Measurements from ENCODE around the gene SLC35F3. TPM values are rescaled to one million over a fixed set of nuclear protein-coding genes. Genes with fewer than 3 reads are reported as not detected.

The SLC35F3 gene
- total RNA-seq, 1 donor = not detected

DNA sequence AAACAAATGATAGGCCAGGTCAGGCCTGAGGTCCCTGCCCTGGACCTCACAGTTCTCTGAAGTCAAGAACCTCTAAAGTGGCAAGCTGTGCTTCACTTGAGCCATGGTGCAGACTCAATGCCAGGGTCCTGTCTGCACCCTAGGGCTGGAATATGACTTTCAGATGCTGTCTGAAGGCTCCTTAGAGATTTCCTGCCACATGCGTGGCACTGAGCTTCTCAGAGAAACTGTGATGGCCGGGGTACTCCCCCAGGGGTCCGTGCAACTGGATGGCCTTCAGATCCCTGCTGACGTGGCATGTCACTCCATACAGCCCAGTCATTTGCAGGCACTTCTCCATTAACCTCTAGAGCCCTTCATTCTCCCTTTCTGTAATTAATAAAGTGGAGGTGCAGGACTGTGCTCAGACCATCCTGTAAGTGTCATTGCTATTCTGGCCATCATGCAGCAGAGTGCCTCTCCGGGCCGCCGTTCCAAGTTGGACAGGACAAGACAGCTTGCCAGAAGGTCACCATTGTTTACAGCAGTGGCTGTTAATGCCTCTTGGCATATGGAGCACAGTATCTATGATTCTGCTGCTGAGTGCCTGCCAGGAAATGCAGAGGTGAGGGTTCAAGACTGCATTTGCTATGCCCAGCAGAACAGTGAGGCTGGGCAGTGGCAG is 263.7 kb downstream of the SLC35F3 start:
- H2AFZ ChIP-seq (ENCODE audit: low read length) = no peak overlapping the region
- H3K4me3 ChIP-seq (ENCODE audit: insufficient read depth, low read length) = no peak overlapping the region
- H3K36me3 ChIP-seq (ENCODE audit: insufficient read depth, low read length) = no peaks in the 10 kb centered on the region
- no peak for DNase-seq (ENCODE audit: insufficient read length, low spot score, missing footprints)
- no peak overlapping the region for H3K27ac ChIP-seq (ENCODE audit: low read depth, low read length)
- no peaks in the 10 kb centered on the region for H3K9me3 ChIP-seq (ENCODE audit: low read depth, low read length)
- H3K4me2 ChIP-seq (ENCODE audit: insufficient read depth, low read length) = no peak overlapping the region
- TF ChIP-seq, protein P1, sequence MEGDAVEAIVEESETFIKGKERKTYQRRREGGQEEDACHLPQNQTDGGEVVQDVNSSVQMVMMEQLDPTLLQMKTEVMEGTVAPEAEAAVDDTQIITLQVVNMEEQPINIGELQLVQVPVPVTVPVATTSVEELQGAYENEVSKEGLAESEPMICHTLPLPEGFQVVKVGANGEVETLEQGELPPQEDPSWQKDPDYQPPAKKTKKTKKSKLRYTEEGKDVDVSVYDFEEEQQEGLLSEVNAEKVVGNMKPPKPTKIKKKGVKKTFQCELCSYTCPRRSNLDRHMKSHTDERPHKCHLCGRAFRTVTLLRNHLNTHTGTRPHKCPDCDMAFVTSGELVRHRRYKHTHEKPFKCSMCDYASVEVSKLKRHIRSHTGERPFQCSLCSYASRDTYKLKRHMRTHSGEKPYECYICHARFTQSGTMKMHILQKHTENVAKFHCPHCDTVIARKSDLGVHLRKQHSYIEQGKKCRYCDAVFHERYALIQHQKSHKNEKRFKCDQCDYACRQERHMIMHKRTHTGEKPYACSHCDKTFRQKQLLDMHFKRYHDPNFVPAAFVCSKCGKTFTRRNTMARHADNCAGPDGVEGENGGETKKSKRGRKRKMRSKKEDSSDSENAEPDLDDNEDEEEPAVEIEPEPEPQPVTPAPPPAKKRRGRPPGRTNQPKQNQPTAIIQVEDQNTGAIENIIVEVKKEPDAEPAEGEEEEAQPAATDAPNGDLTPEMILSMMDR (IDR thresholded peaks at IDR 0.05; ENCODE audit: extremely low read depth, low read depth, low read length) = no peak
- H3K79me2 ChIP-seq (ENCODE audit: insufficient read depth, low read length) = no peaks in the 10 kb centered on the region
- no peaks in the 10 kb centered on the region for H4K20me1 ChIP-seq (ENCODE audit: insufficient read depth, low read length)
- H3K27me3 ChIP-seq (ENCODE audit: insufficient read depth, low read length) = no peaks in the 10 kb centered on the region
- H3K4me1 ChIP-seq (ENCODE audit: insufficient read depth, low read length) = no peaks in the 10 kb centered on the region

DNA sequence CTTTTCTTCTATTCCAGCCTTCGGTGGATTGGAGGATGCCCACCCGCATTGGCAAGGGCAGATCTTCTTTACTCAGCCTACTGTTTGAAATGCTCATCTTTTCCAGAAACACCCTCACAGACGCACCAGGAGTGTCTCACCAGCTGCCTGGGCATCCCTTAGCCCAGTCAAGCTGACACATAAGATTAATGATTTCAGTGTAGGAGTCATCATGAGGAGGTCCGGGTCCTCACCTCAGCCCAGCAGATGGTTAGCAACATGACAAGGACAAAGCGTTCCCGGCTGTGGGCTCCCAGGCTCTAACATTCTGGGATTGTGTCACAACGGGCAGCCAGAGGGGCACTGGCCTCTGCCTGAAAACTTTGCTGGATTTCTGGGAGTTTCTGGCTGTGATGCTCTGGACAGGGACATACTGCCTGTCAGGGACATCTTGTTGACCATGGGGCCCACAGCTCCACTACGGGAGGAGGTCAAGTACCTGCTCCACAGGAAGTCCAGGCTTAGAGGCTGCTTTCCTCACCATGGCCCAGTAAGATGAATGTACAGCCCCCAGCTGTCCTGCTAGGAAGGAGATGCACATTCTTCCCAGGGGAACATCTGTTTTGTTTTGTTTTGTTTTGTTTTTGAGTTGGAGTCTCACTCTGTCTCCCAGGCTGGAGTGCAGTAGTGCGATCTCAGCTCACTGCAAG is 264.8 kb downstream of the SLC35F3 start:
- no peaks in the 10 kb centered on the region for H3K9me3 ChIP-seq (ENCODE audit: low read depth, low read length)
- no peaks in the 10 kb centered on the region for H4K20me1 ChIP-seq (ENCODE audit: insufficient read depth, low read length)
- TF ChIP-seq, protein P1 (IDR thresholded peaks at IDR 0.05; ENCODE audit: extremely low read depth, low read depth, low read length) = no peak
- H3K27me3 ChIP-seq (ENCODE audit: insufficient read depth, low read length) = no peaks in the 10 kb centered on the region
- no peak overlapping the region for H3K4me3 ChIP-seq (ENCODE audit: insufficient read depth, low read length)
- DNase-seq (ENCODE audit: insufficient read length, low spot score, missing footprints) = no peak
- H3K36me3 ChIP-seq (ENCODE audit: insufficient read depth, low read length) = no peaks in the 10 kb centered on the region
- H3K4me2 ChIP-seq (ENCODE audit: insufficient read depth, low read length) = no peak overlapping the region
- no peak overlapping the region for H2AFZ ChIP-seq (ENCODE audit: low read length)
- no peak overlapping the region for H3K27ac ChIP-seq (ENCODE audit: low read depth, low read length)
- H3K79me2 ChIP-seq (ENCODE audit: insufficient read depth, low read length) = no peaks in the 10 kb centered on the region
- H3K4me1 ChIP-seq (ENCODE audit: insufficient read depth, low read length) = no peaks in the 10 kb centered on the region

DNA sequence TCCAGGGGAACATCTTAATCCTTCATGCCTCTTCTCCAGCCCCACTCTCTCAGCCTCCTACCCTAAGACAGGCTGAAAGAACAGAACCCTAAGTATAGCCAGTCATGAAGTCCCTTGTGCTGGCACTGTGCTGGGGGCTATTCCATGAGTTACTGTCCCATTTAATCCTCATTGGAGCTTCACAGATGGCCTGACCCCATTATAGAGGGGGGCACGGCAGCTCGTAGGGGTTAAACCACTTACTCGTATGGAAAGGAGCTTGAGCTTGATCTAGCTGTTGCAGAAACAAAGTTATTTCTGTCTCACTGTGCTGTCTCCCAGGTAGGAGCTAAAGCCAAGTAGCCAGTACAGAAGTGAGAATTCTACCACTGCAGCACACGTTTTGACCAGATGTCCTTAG is 265.6 kb downstream of the SLC35F3 start:
- no peaks in the 10 kb centered on the region for H3K36me3 ChIP-seq (ENCODE audit: insufficient read depth, low read length)
- no peaks in the 10 kb centered on the region for H3K79me2 ChIP-seq (ENCODE audit: insufficient read depth, low read length)
- no peak overlapping the region for H3K4me2 ChIP-seq (ENCODE audit: insufficient read depth, low read length)
- no peak overlapping the region for H3K4me3 ChIP-seq (ENCODE audit: insufficient read depth, low read length)
- TF ChIP-seq, protein P1 (IDR thresholded peaks at IDR 0.05; ENCODE audit: extremely low read depth, low read depth, low read length) = no peak
- H2AFZ ChIP-seq (ENCODE audit: low read length) = no peak overlapping the region
- no peaks in the 10 kb centered on the region for H3K27me3 ChIP-seq (ENCODE audit: insufficient read depth, low read length)
- no peaks in the 10 kb centered on the region for H3K9me3 ChIP-seq (ENCODE audit: low read depth, low read length)
- DNase-seq (ENCODE audit: insufficient read length, low spot score, missing footprints) = no peak
- no peaks in the 10 kb centered on the region for H3K4me1 ChIP-seq (ENCODE audit: insufficient read depth, low read length)
- no peak overlapping the region for H3K27ac ChIP-seq (ENCODE audit: low read depth, low read length)
- no peaks in the 10 kb centered on the region for H4K20me1 ChIP-seq (ENCODE audit: insufficient read depth, low read length)

DNA sequence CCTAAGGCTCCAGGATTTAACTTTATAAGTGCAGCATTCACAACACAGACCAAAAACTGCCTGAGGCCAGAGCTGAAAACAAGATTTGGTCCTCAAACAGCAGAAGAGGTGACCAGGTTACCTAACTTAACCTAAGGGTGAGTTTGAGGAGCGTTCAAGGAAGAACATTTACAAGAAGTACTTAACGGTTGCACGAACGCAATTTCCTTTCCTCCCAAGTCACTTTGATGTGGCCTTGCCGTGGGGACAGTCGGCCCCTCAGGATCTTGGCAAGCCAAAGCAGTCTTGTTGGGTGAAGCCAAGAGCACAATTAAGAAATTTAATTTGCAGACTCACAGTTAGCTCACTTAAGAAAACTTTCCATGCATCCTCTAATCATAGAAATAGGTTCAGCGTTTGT is 266.1 kb downstream of the SLC35F3 start:
- Histone ChIP-seq H3K4me3 (ENCODE audit: insufficient read depth, low read length) (no peak overlapping the region), H2AFZ (ENCODE audit: low read length) (no peak overlapping the region), H3K36me3 (ENCODE audit: insufficient read depth, low read length) (no peaks in the 10 kb centered on the region), H4K20me1 (ENCODE audit: insufficient read depth, low read length) (no peaks in the 10 kb centered on the region), H3K79me2 (ENCODE audit: insufficient read depth, low read length) (no peaks in the 10 kb centered on the region), H3K27me3 (ENCODE audit: insufficient read depth, low read length) (no peaks in the 10 kb centered on the region), H3K27ac (ENCODE audit: low read depth, low read length) (no peak overlapping the region), H3K9me3 (ENCODE audit: low read depth, low read length) (no peaks in the 10 kb centered on the region), H3K4me1 (ENCODE audit: insufficient read depth, low read length) (no peaks in the 10 kb centered on the region), H3K4me2 (ENCODE audit: insufficient read depth, low read length) (no peak overlapping the region)
- TF ChIP-seq, protein P1 (IDR thresholded peaks at IDR 0.05; ENCODE audit: extremely low read depth, low read depth, low read length) = no peak
- DNase-seq (ENCODE audit: insufficient read length, low spot score, missing footprints) = no peak
